Mesothelial cell of epicardium (in vitro differentiated cells): ENCODE data around the gene RARS1. TPM values are rescaled to one million over a fixed set of nuclear protein-coding genes. Genes with fewer than 3 reads are reported as not detected.
"Not testable (repeated sequence)": the region's sequence is repeated elsewhere in the genome, so short reads cannot be mapped to it uniquely, and the experiment has no call there.

Source experiments
- DNase-seq, 2 experiments: peaks; one replicate each; pipeline ENCODE4 v3.0.0; 2021; ENCODE audit warnings: low spot score in 2 of 2; ENCODE audit not compliant: unreplicated experiment in 2 of 2
- H3K27ac Mint-ChIP-seq: 2 replicates; pipeline ENCODE4 v1.8.0; 2021; ENCODE audit warnings: mixed read lengths
- H3K27me3 Mint-ChIP-seq: 2 replicates; pipeline ENCODE4 v1.8.0; 2021; ENCODE audit warnings: low read depth, mixed read lengths
- H3K36me3 Mint-ChIP-seq: 2 replicates; pipeline ENCODE4 v1.8.0; 2021; ENCODE audit warnings: mixed read lengths
- H3K4me1 Mint-ChIP-seq: 2 replicates; pipeline ENCODE4 v1.8.0; 2021; ENCODE audit warnings: mixed read lengths
- H3K4me3 Mint-ChIP-seq: 2 replicates; pipeline ENCODE4 v1.8.0; 2021; ENCODE audit warnings: mild to moderate bottlenecking, moderate library complexity, mixed read lengths
- H3K9me3 Mint-ChIP-seq: 2 replicates; pipeline ENCODE4 v1.8.0; 2021; ENCODE audit warnings: mixed read lengths
- total RNA-seq: library from RNA; stranded (reverse); gene quantifications from 3 replicates; pipeline ENCODE4 v1.2.1, GENCODE V29; 2021
- TF ChIP-seq, protein P1 (sequence below): fragments of 200-600 bp; sonication (generic); IDR thresholded peaks from one replicate; pipeline ENCODE4 v1.5.0; 2021; ENCODE audit warnings: antibody characterized with exemption; ENCODE audit not compliant: unreplicated experiment

The RARS1 gene
- total RNA-seq, 1 donor from 2014 or later: 98.2 TPM

DNA sequence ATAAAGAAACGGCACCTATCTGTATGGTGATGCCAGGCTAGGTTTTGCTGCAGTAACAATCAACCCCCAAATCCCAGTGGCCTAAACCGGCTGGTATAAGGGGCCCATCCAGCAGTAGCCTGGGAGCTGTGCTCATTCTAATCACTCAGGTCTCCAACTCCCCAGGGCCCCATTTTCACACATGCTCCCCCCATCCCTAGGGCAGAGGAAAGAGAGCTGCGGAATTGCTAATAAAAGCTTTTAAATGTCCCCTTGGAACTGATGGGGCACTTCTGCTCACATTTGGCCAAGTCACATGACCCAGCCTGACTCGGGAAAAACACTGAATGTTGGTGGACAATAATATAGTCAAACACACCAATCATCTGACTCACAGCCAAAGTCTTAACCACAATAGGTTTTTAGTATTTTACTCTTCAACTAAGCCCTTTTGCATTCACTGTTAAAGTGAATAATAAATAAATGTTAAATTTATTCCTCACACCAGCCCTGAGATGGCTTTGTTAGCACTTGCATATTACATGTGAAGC lies 44.4 kb downstream of the RARS1 start:
- Mint-ChIP-seq H3K4me3 (peak overlapping the region; percentile 63), H3K27me3 (peaks cover 54% of the 10 kb centered on the region), H3K4me1 (peaks cover 4% of the 10 kb centered on the region), H3K9me3 (no peaks in the 10 kb centered on the region), H3K36me3 (no peaks in the 10 kb centered on the region), H3K27ac (no peak overlapping the region)
- no peak for DNase-seq
- TF ChIP-seq, protein P1, sequence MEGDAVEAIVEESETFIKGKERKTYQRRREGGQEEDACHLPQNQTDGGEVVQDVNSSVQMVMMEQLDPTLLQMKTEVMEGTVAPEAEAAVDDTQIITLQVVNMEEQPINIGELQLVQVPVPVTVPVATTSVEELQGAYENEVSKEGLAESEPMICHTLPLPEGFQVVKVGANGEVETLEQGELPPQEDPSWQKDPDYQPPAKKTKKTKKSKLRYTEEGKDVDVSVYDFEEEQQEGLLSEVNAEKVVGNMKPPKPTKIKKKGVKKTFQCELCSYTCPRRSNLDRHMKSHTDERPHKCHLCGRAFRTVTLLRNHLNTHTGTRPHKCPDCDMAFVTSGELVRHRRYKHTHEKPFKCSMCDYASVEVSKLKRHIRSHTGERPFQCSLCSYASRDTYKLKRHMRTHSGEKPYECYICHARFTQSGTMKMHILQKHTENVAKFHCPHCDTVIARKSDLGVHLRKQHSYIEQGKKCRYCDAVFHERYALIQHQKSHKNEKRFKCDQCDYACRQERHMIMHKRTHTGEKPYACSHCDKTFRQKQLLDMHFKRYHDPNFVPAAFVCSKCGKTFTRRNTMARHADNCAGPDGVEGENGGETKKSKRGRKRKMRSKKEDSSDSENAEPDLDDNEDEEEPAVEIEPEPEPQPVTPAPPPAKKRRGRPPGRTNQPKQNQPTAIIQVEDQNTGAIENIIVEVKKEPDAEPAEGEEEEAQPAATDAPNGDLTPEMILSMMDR: no peak

DNA sequence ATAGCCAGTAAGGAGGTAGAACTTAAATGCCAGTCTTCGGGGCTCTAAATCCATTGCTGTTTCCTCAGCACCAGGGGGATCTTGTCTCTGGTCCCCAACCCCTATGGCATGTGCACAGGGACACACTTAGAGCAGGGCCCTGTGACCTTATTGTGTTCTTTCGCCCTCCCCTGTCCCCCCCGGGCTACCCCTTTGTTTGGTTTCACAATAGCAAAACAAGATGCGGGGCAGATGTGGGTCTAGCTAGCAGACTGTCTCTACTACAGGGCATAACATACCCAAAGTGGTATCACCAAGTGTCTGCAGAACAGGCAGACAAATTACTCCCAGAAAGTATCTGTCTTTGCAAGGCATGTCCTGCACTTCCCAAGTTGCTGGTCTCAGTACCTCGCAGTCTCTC lies 44.9 kb downstream of the RARS1 start:
- DNase-seq: no peak
- H3K27me3 Mint-ChIP-seq: peaks cover 54% of the 10 kb centered on the region
- no peaks in the 10 kb centered on the region for H3K36me3 Mint-ChIP-seq
- H3K27ac Mint-ChIP-seq: no peak overlapping the region
- H3K9me3 Mint-ChIP-seq: no peaks in the 10 kb centered on the region
- H3K4me3 Mint-ChIP-seq: peak overlapping the region; percentile 63
- peaks cover 4% of the 10 kb centered on the region for H3K4me1 Mint-ChIP-seq
- TF ChIP-seq, protein P1: no peak

DNA sequence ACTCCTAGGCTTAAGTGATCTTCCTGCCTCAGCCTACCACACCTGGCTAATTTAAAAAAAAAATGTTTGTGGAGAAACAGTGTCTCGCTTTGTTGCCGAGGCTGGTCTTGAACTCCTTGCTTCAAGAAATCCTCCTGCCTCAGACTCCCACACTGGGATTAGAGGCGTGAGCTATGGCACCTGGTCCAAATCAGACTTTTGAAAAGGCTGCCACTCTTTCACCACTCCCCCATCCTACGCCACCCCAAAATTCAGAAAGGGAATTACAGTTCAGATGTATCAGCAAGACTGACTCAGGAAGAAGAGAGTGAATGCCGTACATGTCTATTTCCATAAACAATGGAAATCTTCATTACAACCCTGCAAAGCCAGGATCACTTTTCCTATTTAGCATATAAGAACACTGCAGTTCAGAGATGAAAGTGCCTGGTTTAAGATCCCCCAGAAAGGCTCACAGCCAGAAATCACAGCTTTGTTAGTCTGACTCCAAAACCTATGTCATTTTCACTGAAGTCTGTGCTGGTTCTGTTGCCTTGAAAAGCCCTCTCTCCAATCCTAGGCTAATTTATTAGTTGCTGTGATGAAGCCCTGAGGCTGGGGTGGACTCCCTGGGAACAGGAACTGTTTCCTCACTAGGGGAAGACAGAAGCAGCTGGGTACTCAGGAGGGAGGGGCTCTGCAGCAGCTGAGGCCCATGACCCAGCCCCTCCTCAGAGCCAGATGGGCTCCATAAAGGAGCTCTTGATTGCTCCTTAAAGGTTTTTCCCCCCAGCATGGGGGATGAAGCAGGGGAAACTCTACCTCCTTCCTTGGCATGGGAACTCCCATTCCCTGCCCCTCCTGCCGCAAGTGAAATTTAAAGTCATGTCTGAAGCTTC lies 46.0 kb downstream of the RARS1 start:
- H3K4me3 Mint-ChIP-seq: no peak overlapping the region
- no peak overlapping the region for H3K27ac Mint-ChIP-seq
- TF ChIP-seq, protein P1: no peak
- no peak for DNase-seq
- H3K4me1 Mint-ChIP-seq: peaks cover 4% of the 10 kb centered on the region
- no peaks in the 10 kb centered on the region for H3K9me3 Mint-ChIP-seq
- H3K36me3 Mint-ChIP-seq: no peaks in the 10 kb centered on the region
- H3K27me3 Mint-ChIP-seq: peaks cover 54% of the 10 kb centered on the region

DNA sequence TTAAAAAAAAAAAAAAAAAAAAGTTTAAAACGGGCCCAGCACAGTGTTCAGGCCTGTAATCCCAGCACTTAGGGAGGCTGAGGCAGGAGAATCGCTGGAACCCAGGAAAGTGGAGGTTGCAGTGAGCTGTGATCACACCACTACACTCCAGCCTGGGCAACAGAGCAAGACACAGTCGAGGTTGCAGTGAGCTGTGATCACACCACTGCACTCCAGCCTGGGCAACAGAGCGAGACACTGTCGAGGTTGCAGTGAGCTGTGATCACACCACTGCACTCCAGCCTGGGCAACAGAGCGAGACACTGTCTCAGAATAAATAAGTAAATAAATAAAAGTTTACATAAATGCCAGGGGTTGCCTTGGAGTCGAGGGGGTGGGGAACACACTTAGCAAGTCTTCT lies 48.1 kb downstream of the RARS1 start:
- not testable (repeated sequence) for H3K4me1 Mint-ChIP-seq, H3K4me3 Mint-ChIP-seq, DNase-seq, H3K27ac Mint-ChIP-seq, H3K36me3 Mint-ChIP-seq, H3K9me3 Mint-ChIP-seq
- H3K27me3 Mint-ChIP-seq: peaks cover 38% of the 10 kb centered on the region

DNA sequence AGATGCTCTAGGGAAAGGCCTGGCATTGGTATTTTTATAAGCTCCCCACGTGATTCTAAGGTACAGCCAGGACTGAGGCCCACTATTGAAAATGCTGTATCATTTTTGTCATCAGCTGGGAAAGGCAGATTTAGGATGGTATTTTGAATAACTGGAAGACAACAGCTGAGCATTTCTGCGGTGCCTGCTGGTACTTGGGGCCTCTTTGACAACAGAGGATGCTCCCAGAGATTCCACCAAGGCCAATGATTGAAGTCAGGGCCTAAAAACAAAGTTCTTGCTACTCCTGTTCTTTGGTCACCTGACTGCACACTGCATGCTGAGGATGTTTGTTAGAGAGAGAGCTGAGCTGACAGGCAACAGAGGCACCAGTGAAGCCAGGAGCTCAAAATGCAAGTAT lies 50.9 kb downstream of the RARS1 start:
- no peak overlapping the region for H3K27ac Mint-ChIP-seq
- TF ChIP-seq, protein P1: no peak
- no peaks in the 10 kb centered on the region for H3K4me1 Mint-ChIP-seq
- no peaks in the 10 kb centered on the region for H3K9me3 Mint-ChIP-seq
- H3K4me3 Mint-ChIP-seq: no peak overlapping the region
- H3K27me3 Mint-ChIP-seq: peaks cover 14% of the 10 kb centered on the region
- no peak for DNase-seq
- no peaks in the 10 kb centered on the region for H3K36me3 Mint-ChIP-seq

DNA sequence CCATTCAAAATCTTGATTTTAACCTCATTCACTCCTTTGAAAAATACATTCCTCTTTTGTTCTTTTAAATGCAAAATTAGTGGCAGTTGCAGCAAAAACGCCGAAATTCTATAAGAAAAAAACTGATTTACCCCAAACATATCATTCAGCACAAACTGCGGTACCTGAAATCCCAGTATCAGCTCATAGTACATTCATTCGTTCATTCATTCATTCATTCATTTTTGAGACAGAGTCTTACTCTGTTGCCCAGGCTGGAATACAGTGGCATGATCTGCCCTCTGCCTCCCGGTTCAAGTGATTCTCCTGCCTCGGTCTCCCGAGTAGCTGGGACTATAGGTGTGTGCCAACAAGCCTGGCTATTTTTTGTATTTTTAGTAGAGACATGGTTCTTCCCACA lies 63.3 kb downstream of the RARS1 start:
- H3K27ac Mint-ChIP-seq: no peak overlapping the region
- no peaks in the 10 kb centered on the region for H3K27me3 Mint-ChIP-seq
- peaks cover 5% of the 10 kb centered on the region for H3K9me3 Mint-ChIP-seq
- TF ChIP-seq, protein P1: no peak
- H3K4me3 Mint-ChIP-seq: no peak overlapping the region
- H3K4me1 Mint-ChIP-seq: no peaks in the 10 kb centered on the region
- no peak for DNase-seq
- H3K36me3 Mint-ChIP-seq: peaks cover 48% of the 10 kb centered on the region
